Nephron (organoid): ENCODE measurements around the gene AGAP5.

Source experiments
- H3K27ac Mint-ChIP-seq, 3 experiments: 2 replicates each; pipeline ENCODE4 v1.8.0; 2020; ENCODE audit warnings: mixed read lengths in 3 of 3, mild to moderate bottlenecking in 2 of 3, moderate library complexity in 1 of 3
- H3K27me3 Mint-ChIP-seq: 2 replicates; pipeline ENCODE4 v1.8.0; 2021; ENCODE audit warnings: low read depth, mild to moderate bottlenecking, moderate library complexity, mixed read lengths
- H3K36me3 Mint-ChIP-seq: 2 replicates; pipeline ENCODE4 v1.8.0; 2020; ENCODE audit warnings: low read depth, mixed read lengths
- H3K4me1 Mint-ChIP-seq: 2 replicates; pipeline ENCODE4 v1.8.0; 2020; ENCODE audit warnings: mixed read lengths
- H3K4me3 Mint-ChIP-seq, 3 experiments: 2 replicates each; pipeline ENCODE4 v1.8.0; 2020; ENCODE audit warnings: mild to moderate bottlenecking in 3 of 3, mixed read lengths in 3 of 3, moderate library complexity in 2 of 3
- H3K9me3 Mint-ChIP-seq: 2 replicates; pipeline ENCODE4 v1.8.0; 2020; ENCODE audit warnings: mixed read lengths
- CTCF ChIP-seq, 3 experiments: fragments of 200-600 bp; sonication (generic); IDR thresholded peaks; one replicate each; pipeline ENCODE4 v1.5.0; 2021; ENCODE audit warnings: antibody characterized with exemption in 3 of 3; ENCODE audit not compliant: unreplicated experiment in 3 of 3

AGAP5 gene

GRCh38 chr10:73646598-73647041 is 51.3 kb downstream of the AGAP5 start:
- peak overlapping the region in 2 of 3 experiments; percentile 16 to 93 for H3K27ac Mint-ChIP-seq
- no peak for TF ChIP-seq CTCF (IDR thresholded peaks at IDR 0.05; ENCODE audit: unreplicated experiment in 3 of 3)
- H3K4me3 Mint-ChIP-seq = peak overlapping the region; percentile 63 to 86 (median 78)
- no peaks in the 10 kb centered on the region for H3K27me3 Mint-ChIP-seq
- H3K4me1 Mint-ChIP-seq = peaks cover 47% of the 10 kb centered on the region
- H3K9me3 Mint-ChIP-seq = no peaks in the 10 kb centered on the region
- no peaks in the 10 kb centered on the region for H3K36me3 Mint-ChIP-seq

- Mint-ChIP-seq H3K27ac (peak overlapping the region in 1 of 3 experiments; percentile 39), H3K4me1 (peaks cover 47% of the 10 kb centered on the region), H3K27me3 (no peaks in the 10 kb centered on the region), H3K9me3 (no peaks in the 10 kb centered on the region), H3K4me3 (peak overlapping the region in 1 of 3 experiments; percentile 2), H3K36me3 (no peaks in the 10 kb centered on the region)
- TF ChIP-seq CTCF (IDR thresholded peaks at IDR 0.05; ENCODE audit: unreplicated experiment in 3 of 3) = no peak
Measured at GRCh38 chr10:73645251-73645650, 52.7 kb downstream of the AGAP5 start.

DNA sequence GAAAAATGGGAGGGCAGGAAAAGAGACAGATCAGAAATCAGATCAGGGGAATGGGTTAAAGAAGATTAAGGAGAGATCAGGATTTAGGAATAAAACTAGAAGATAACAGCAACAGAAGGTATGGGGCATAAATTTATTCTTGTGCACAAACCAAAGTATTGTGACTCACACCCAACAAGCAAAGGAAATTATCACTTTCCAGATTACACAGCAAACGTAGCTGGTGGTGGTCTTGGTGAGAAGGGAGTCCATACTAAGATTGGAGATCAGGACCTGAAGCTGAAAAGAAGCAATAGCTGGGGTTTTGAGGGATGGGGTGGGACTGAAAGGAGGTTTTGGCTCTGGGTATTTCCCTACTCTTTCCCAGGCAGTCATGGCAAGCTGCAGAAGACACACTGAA is 53.1 kb downstream of the AGAP5 start:
- peaks cover 47% of the 10 kb centered on the region for H3K4me1 Mint-ChIP-seq

DNA sequence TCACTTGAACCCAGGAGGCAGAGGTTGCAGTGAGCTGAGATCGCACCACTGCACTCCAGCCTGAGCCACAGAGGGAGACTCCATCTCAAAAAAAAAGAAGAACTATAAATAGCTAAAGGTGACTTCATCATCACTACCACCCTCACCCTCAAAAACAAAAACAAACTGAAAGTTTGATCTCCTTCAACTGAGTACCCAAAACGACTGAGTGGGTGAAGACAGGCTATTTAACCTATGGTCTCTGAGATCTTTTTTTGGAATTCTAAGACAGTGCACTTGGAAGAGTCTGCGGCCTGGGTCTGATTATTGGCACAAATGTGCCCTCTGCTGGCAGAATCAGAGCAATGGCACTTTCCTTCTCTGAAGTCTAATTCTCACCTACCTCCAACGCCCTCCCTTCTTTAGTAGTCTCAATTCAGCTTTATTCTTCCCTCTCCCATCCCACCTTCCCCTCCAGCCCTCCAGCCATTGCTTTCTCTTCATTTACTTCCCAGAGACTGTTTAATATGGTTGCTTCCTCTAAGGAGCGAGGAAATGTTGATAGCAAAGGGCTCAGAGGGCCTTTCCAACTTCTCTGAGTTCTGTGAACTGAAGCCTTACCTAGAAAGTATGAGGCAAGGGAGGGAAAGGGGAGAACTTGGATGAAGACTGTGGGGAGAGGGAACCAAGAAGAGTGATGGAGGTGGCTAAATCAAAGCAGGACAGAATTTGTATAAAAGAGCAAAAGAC is 53.7 kb downstream of the AGAP5 start:
- Mint-ChIP-seq H3K4me3 (peak overlapping the region; percentile 2 to 49 (median 36)), H3K9me3 (no peaks in the 10 kb centered on the region), H3K27ac (peak overlapping the region; percentile 13 to 65 (median 17)), H3K4me1 (peaks cover 42% of the 10 kb centered on the region), H3K27me3 (peaks cover 3% of the 10 kb centered on the region), H3K36me3 (no peaks in the 10 kb centered on the region)
- peak; percentile 83 to 92 (median 86) for TF ChIP-seq CTCF (IDR thresholded peaks at IDR 0.05; ENCODE audit: unreplicated experiment in 3 of 3)

More for the DNA sequence above, 53.1 kb downstream of the AGAP5 start:
- H3K4me3 Mint-ChIP-seq = peak overlapping the region in 2 of 3 experiments; percentile 26 to 43
- no peaks in the 10 kb centered on the region for H3K36me3 Mint-ChIP-seq
- TF ChIP-seq CTCF (IDR thresholded peaks at IDR 0.05; ENCODE audit: unreplicated experiment in 3 of 3) = no peak
- H3K27me3 Mint-ChIP-seq = no peaks in the 10 kb centered on the region
- peak overlapping the region; percentile 13 to 65 (median 39) for H3K27ac Mint-ChIP-seq
- H3K9me3 Mint-ChIP-seq = no peaks in the 10 kb centered on the region

DNA sequence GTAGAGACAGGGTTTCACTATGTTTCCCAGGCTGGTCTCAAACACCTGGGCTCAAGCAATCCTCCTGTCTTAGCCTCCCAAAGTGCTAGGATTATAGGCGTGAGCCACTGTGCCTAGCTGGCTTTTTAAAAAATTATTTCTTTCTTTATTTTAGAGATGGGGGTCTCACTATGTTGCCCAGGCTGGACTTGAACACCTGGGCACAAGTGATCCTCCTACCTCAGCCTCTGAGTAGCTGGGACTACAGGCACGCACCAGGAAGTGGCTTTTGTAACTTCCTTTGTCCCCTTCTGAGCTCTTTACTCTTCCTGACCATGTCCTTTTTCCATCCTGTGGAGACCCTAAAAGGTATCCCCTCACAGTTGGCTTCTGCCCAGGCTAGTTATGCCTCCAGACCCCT is 54.5 kb downstream of the AGAP5 start:
- Mint-ChIP-seq H3K36me3 (no peaks in the 10 kb centered on the region), H3K4me1 (peaks cover 37% of the 10 kb centered on the region), H3K9me3 (no peaks in the 10 kb centered on the region), H3K27ac (no peak overlapping the region), H3K4me3 (no peak overlapping the region), H3K27me3 (peaks cover 4% of the 10 kb centered on the region)
- TF ChIP-seq CTCF (IDR thresholded peaks at IDR 0.05; ENCODE audit: unreplicated experiment in 3 of 3) = no peak
